ENCODE measurements around the gene PSMB7.

DNA sequence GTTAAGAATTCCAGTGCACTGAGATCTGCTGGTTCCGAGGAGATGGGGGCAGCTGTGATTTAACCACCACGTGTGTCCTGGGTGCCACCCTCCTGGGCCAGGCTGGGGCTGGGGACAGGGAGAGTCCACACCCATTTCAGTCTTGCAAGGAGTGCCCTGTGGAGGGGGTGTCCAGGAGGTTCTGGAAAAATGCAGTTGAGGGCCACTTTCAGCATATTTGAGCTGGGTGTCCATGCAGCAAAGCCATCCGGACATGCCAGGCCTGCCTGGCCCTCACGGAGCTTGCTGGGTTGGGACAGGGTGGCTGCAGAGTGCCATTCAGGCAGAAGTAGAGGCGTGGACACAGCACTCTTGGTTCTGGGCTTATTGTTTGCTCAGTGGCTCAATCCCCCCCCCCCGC lies 89.4 kb downstream of the PSMB7 start:
- TF ChIP-seq FOXM1 (IDR thresholded peaks at IDR 0.05; ENCODE audit: low read depth) (no peak), ELF1 (IDR thresholded peaks at IDR 0.05) (no peak), RAD21 (IDR thresholded peaks at IDR 0.05; ENCODE audit: low read length) (no peak), EP300 (IDR thresholded peaks at IDR 0.05; ENCODE audit: borderline replicate concordance in 1 of 2, low read depth in 1 of 2, low read length in 1 of 2) (no peak), TAF1 (IDR thresholded peaks at IDR 0.05; ENCODE audit: borderline replicate concordance, low read depth, low read length) (no peak), TCF12 (IDR thresholded peaks at IDR 0.05) (no peak), MXI1 (IDR thresholded peaks at IDR 0.05; ENCODE audit: low read depth, low read length) (no peak)
- TF ChIP-seq, protein P1, sequence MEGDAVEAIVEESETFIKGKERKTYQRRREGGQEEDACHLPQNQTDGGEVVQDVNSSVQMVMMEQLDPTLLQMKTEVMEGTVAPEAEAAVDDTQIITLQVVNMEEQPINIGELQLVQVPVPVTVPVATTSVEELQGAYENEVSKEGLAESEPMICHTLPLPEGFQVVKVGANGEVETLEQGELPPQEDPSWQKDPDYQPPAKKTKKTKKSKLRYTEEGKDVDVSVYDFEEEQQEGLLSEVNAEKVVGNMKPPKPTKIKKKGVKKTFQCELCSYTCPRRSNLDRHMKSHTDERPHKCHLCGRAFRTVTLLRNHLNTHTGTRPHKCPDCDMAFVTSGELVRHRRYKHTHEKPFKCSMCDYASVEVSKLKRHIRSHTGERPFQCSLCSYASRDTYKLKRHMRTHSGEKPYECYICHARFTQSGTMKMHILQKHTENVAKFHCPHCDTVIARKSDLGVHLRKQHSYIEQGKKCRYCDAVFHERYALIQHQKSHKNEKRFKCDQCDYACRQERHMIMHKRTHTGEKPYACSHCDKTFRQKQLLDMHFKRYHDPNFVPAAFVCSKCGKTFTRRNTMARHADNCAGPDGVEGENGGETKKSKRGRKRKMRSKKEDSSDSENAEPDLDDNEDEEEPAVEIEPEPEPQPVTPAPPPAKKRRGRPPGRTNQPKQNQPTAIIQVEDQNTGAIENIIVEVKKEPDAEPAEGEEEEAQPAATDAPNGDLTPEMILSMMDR (IDR thresholded peaks at IDR 0.05), result no peak
- TF ChIP-seq, protein P2, sequence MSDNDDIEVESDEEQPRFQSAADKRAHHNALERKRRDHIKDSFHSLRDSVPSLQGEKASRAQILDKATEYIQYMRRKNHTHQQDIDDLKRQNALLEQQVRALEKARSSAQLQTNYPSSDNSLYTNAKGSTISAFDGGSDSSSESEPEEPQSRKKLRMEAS (IDR thresholded peaks at IDR 0.05; ENCODE audit: low read depth), result no peak
- TF ChIP-seq, protein P3, sequence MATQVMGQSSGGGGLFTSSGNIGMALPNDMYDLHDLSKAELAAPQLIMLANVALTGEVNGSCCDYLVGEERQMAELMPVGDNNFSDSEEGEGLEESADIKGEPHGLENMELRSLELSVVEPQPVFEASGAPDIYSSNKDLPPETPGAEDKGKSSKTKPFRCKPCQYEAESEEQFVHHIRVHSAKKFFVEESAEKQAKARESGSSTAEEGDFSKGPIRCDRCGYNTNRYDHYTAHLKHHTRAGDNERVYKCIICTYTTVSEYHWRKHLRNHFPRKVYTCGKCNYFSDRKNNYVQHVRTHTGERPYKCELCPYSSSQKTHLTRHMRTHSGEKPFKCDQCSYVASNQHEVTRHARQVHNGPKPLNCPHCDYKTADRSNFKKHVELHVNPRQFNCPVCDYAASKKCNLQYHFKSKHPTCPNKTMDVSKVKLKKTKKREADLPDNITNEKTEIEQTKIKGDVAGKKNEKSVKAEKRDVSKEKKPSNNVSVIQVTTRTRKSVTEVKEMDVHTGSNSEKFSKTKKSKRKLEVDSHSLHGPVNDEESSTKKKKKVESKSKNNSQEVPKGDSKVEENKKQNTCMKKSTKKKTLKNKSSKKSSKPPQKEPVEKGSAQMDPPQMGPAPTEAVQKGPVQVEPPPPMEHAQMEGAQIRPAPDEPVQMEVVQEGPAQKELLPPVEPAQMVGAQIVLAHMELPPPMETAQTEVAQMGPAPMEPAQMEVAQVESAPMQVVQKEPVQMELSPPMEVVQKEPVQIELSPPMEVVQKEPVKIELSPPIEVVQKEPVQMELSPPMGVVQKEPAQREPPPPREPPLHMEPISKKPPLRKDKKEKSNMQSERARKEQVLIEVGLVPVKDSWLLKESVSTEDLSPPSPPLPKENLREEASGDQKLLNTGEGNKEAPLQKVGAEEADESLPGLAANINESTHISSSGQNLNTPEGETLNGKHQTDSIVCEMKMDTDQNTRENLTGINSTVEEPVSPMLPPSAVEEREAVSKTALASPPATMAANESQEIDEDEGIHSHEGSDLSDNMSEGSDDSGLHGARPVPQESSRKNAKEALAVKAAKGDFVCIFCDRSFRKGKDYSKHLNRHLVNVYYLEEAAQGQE (IDR thresholded peaks at IDR 0.05; ENCODE audit: low read depth, low read length), result no peak
